IMR-90 (cell line): Measurements from ENCODE around the gene TMPRSS6. TPM values are rescaled to one million over a fixed set of nuclear protein-coding genes. Genes with fewer than 3 reads are reported as not detected.

Experiments
- ATAC-seq: fragments of 200-7000 bp; cut with Tn5 transposase; 2 replicates; pipeline ENCODE4 v1.9.1; 2020; ENCODE audit warnings: low read depth, mild to moderate bottlenecking, moderate library complexity
- BruUV-seq: library from RNA; stranded (reverse); fragments of 400-500 nt; replicated peaks from 2 replicates; lab custom pipeline; 2021; lab: Mats Ljungman, UMichigan
- CTCF ChIA-PET: fragments of 300-600 bp; formaldehyde crosslinking; extraction: SDS; loops from one replicate; lab custom pipeline; 2021; ENCODE audit warnings: antibody characterized with exemption; lab: Yijun Ruan, JAX
- POLR2A ChIA-PET: fragments of 300-600 bp; sonication (Branson Sonifier 250); formaldehyde crosslinking; loops from one replicate; lab custom pipeline; 2022; ENCODE audit warnings: antibody characterized with exemption; ENCODE audit not compliant: unreplicated experiment; lab: Charles Lee
- DNase-seq: peaks from one replicate; pipeline ENCODE4 v3.0.0; 2013
- H2AFZ ChIP-seq: replicated peaks from 2 replicates; pipeline ENCODE3; 2013; ENCODE audit warnings: low read length, mild to moderate bottlenecking; ENCODE audit not compliant: poor library complexity
- H2AK5ac ChIP-seq: 2 replicates; pipeline ENCODE4 v1.6.1; 2013; ENCODE audit warnings: low read depth, low read length, inconsistent platforms
- H2AK9ac ChIP-seq: replicated peaks from 2 replicates; pipeline ENCODE3; 2013; ENCODE audit warnings: mild to moderate bottlenecking, low read depth, low read length, moderate library complexity; ENCODE audit not compliant: poor library complexity
- H2BK120ac ChIP-seq: 2 replicates; pipeline ENCODE4 v1.6.1; 2013; ENCODE audit warnings: low read depth, low read length, inconsistent platforms
- H2BK15ac ChIP-seq: 3 replicates; pipeline ENCODE4 v1.6.1; 2013; ENCODE audit warnings: low read depth, low read length, inconsistent platforms
- H2BK20ac ChIP-seq: 2 replicates; pipeline ENCODE4 v1.6.1; 2013; ENCODE audit warnings: low read depth, mild to moderate bottlenecking, inconsistent platforms, low read length, moderate library complexity
- H2BK5ac ChIP-seq: 2 replicates; pipeline ENCODE4 v1.6.1; 2013; ENCODE audit warnings: mild to moderate bottlenecking, low read depth, low read length, inconsistent platforms; ENCODE audit not compliant: poor library complexity, severe bottlenecking
- H3K14ac ChIP-seq: replicated peaks from 2 replicates; pipeline ENCODE4 v1.6.1; 2013; ENCODE audit warnings: low read depth, low read length, inconsistent platforms
- H3K18ac ChIP-seq: 2 replicates; pipeline ENCODE4 v1.6.1; 2013; ENCODE audit warnings: low read depth, low read length, control low read depth
- H3K23ac ChIP-seq: 2 replicates; pipeline ENCODE4 v1.6.1; 2013; ENCODE audit warnings: low read depth, low read length, inconsistent platforms
- H3K27ac ChIP-seq: 2 replicates; pipeline ENCODE4 v1.5.1; 2013; ENCODE audit warnings: mild to moderate bottlenecking, control low read depth, low read length; ENCODE audit not compliant: insufficient read depth
- H3K27me3 ChIP-seq: 2 replicates; pipeline ENCODE4 v1.6.1; 2013; ENCODE audit warnings: low read length; ENCODE audit not compliant: control insufficient read depth, insufficient read depth
- H3K36me3 ChIP-seq: 2 replicates; pipeline ENCODE4 v1.6.1; 2013; ENCODE audit warnings: low read length, mixed read lengths; ENCODE audit not compliant: control insufficient read depth, insufficient read depth
- H3K4ac ChIP-seq: 2 replicates; pipeline ENCODE4 v1.6.1; 2013; ENCODE audit warnings: low read depth, low read length, inconsistent platforms
- H3K4me1 ChIP-seq: 2 replicates; pipeline ENCODE4 v1.6.1; 2013; ENCODE audit warnings: low read length, mixed read lengths; ENCODE audit not compliant: control insufficient read depth, insufficient read depth
- H3K4me2 ChIP-seq: 2 replicates; pipeline ENCODE4 v1.6.1; 2013; ENCODE audit warnings: low read depth, mild to moderate bottlenecking, control low read depth, low read length, moderate library complexity
- H3K4me3 ChIP-seq: 2 replicates; pipeline ENCODE4 v1.5.1; 2013; ENCODE audit warnings: low read depth, mild to moderate bottlenecking, control low read depth, low read length, moderate library complexity; ENCODE audit not compliant: insufficient read depth
- H3K56ac ChIP-seq: 2 replicates; pipeline ENCODE4 v1.6.1; 2013; ENCODE audit warnings: low read length, inconsistent platforms; ENCODE audit not compliant: insufficient read depth; ENCODE audit errors: extremely low read depth
- H3K79me1 ChIP-seq, 2 experiments: 2 replicates each; pipeline ENCODE4 v1.6.1; 2013; ENCODE audit warnings: low read length in 2 of 2, inconsistent platforms in 1 of 2, low read depth in 1 of 2
- H3K9ac ChIP-seq: 2 replicates; pipeline ENCODE4 v1.6.1; 2013; ENCODE audit warnings: low read depth, low read length, control low read depth
- H3K9me1 ChIP-seq: 2 replicates; pipeline ENCODE4 v1.6.1; 2013; ENCODE audit warnings: low read length, inconsistent platforms; ENCODE audit not compliant: insufficient read depth
- H3K9me3 ChIP-seq: 2 replicates; pipeline ENCODE4 v1.6.1; 2013; ENCODE audit warnings: low read length; ENCODE audit not compliant: control insufficient read depth, insufficient read depth
- H4K20me1 ChIP-seq: 2 replicates; pipeline ENCODE4 v1.6.1; 2013; ENCODE audit warnings: low read length, inconsistent platforms; ENCODE audit not compliant: insufficient read depth
- H4K5ac ChIP-seq: 2 replicates; pipeline ENCODE4 v1.6.1; 2013; ENCODE audit warnings: mild to moderate bottlenecking, low read depth, low read length, control low read depth
- H4K8ac ChIP-seq, 2 experiments: 2 replicates each; pipeline ENCODE4 v1.6.1; 2013; ENCODE audit warnings: low read depth in 2 of 2, low read length in 2 of 2, control low read depth in 1 of 2, inconsistent platforms in 1 of 2
- H4K91ac ChIP-seq: 2 replicates; pipeline ENCODE4 v1.6.1; 2013; ENCODE audit warnings: low read depth, low read length, inconsistent platforms; ENCODE audit not compliant: insufficient read depth
- CEBPB ChIP-seq: IDR thresholded peaks from 2 replicates; pipeline ENCODE4 v1.6.1; 2012; ENCODE audit warnings: low read depth, low read length, improper control_type of control experiment
- MAZ ChIP-seq: IDR thresholded peaks from 2 replicates; pipeline ENCODE4 v1.6.1; 2012; ENCODE audit warnings: low read depth, mild to moderate bottlenecking, low read length, improper control_type of control experiment, moderate library complexity, borderline replicate concordance
- MXI1 ChIP-seq: IDR thresholded peaks from 2 replicates; pipeline ENCODE4 v1.6.1; 2012; ENCODE audit warnings: low read depth, mild to moderate bottlenecking, low read length, moderate library complexity, borderline replicate concordance
- NFE2L2 ChIP-seq: fragments of 150-350 bp; IDR thresholded peaks from 2 replicates; pipeline ENCODE4 v1.6.1; 2016; ENCODE audit warnings: low read depth, mild to moderate bottlenecking, low read length
- RAD21 ChIP-seq: IDR thresholded peaks from 2 replicates; pipeline ENCODE4 v1.6.1; 2012; ENCODE audit warnings: low read length, improper control_type of control experiment
- RCOR1 ChIP-seq: IDR thresholded peaks from 2 replicates; pipeline ENCODE4 v1.6.1; 2012; ENCODE audit warnings: mild to moderate bottlenecking, low read length, improper control_type of control experiment; ENCODE audit not compliant: insufficient replicate concordance
- RFX5 ChIP-seq: IDR thresholded peaks from 2 replicates; pipeline ENCODE4 v1.8.0; 2012; ENCODE audit warnings: low read depth, mild to moderate bottlenecking, low read length, moderate library complexity
- SMC3 ChIP-seq: fragments of 150-350 bp; IDR thresholded peaks from 2 replicates; pipeline ENCODE4 v1.6.1; 2016; ENCODE audit warnings: low read depth, mild to moderate bottlenecking, antibody characterized with exemption, low read length, moderate library complexity
- WGBS, 2 experiments: methylation state at CpG; one replicate each; pipeline versions ENCODE4 v1.1.5 to v1.1.7; 2013; ENCODE audit warnings: missing lambda C conversion rate in 2 of 2; ENCODE audit not compliant: insufficient read length in 1 of 2; ENCODE audit errors: extremely low coverage in 2 of 2; 5-methylcytosine and 5-hydroxymethylcytosine counted together
- dilution Hi-C: fragments of 300-500 bp; cut with HindIII; formaldehyde crosslinking; loops from one replicate; pipeline ENCODE4 v1.14.3; 2018; ENCODE audit warnings: low sequenced_read_pairs; ENCODE audit not compliant: unreplicated experiment
- in situ Hi-C: fragments of 300-500 bp; cut with MboI; formaldehyde crosslinking; loops from 3 replicates; pipeline ENCODE4 v1.14.3; 2019; ENCODE audit warnings: low sequenced_read_pairs, inconsistent platforms, mixed read lengths
- intact Hi-C: fragments of 100-400 bp; cut with micrococcal nuclease; formaldehyde crosslinking; loops from 2 replicates; pipeline ENCODE4 v1.10.0; 2022
- polyA plus RNA-seq, 3 experiments: library from polyadenylated mRNA; depleted of rRNA; stranded (reverse); fragments of >200 nt; gene quantifications; 2 replicates each; pipeline ENCODE4 v1.2.3, GENCODE V29; 2012; ENCODE audit warnings: low replicate concordance in 1 of 3
- total RNA-seq: library from RNA; depleted of rRNA; stranded (reverse); fragments of >200 nt; gene quantifications from 2 replicates; pipeline ENCODE4 v1.2.3, GENCODE V29; 2012

TMPRSS6 gene
- total and polyA plus RNA-seq, 2 of the 4 experiments (the other 2 are of a cell fraction), result not detected

DNA sequence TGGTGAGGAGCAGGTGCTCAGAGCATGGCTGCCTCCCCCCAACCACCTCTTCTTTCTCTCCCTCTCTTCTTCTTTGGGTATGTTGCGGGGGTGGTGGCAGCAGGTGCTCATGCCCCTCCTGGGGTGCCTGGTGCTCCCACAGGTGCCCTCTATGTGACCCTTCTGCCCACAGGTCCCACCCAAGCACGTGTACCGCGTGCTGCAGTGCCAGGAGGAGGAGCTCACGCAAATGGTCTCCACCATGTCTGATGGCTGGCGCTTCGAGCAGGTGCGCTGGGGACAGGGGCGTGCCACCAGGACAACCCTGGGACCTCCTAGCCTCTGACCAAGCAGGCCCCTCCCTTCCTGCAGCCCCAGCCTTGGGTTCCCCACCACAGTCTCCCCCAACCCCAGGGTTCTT, 52.3 kb downstream of the TMPRSS6 start:
- no CpG with 5 or more reads among the region's 9 CpGs for WGBS, 2 experiments
- Histone ChIP-seq H2AK9ac (no peak overlapping the region), H4K91ac (no peak overlapping the region), H3K79me1 (peaks cover 6 to 12% of the 10 kb centered on the region in 2 experiments; a peak in 3 of 4 replicates), H3K4me3 (no peak overlapping the region), H3K9ac (no peak overlapping the region), H3K27ac (no peak overlapping the region), H4K8ac (no peak overlapping the region), H3K27me3 (no peaks in the 10 kb centered on the region), H3K14ac (no peak overlapping the region), H2BK15ac (no peak overlapping the region), H3K18ac (no peak overlapping the region), H3K4me2 (no peak overlapping the region), H2BK20ac (no peak overlapping the region), H3K4me1 (peaks cover 3% of the 10 kb centered on the region; the same call in 1 of the 2 replicates), H3K4ac (no peak overlapping the region), H2BK5ac (no peak overlapping the region), H3K36me3 (peaks cover 41% of the 10 kb centered on the region), H4K20me1 (no peaks in the 10 kb centered on the region), H4K5ac (no peak overlapping the region), H3K9me3 (no peaks in the 10 kb centered on the region), H3K9me1 (peaks cover 7% of the 10 kb centered on the region; the same call in 1 of the 2 replicates), H2BK120ac (no peak overlapping the region), H3K23ac (no peak overlapping the region), H2AFZ (no peak overlapping the region), H3K56ac (no peak overlapping the region), H2AK5ac (no peak overlapping the region)
- CTCF ChIA-PET, result no interaction called here
- ATAC-seq (no peak), DNase-seq (no peak)
- intact Hi-C loops (no loop called here), in situ Hi-C loops (no loop called here), dilution Hi-C loops (no loop called here)
- BruUV-seq, result no TSS peak
- TF ChIP-seq SMC3, result no peak
- TF ChIP-seq CEBPB, result no peak
- no peak for TF ChIP-seq RFX5
- no peak for TF ChIP-seq RCOR1
- TF ChIP-seq MAZ, result no peak
- no peak for TF ChIP-seq RAD21
- TF ChIP-seq MXI1, result no peak
- no peak for TF ChIP-seq NFE2L2
- POLR2A ChIA-PET, result no interaction called here
